GM18868 (cell line): Measurements from ENCODE around the gene ZFTA.
"Not testable (repeated sequence)": the region's sequence is repeated elsewhere in the genome, so short reads cannot be mapped to it uniquely, and the experiment has no call there.

Experiments
- ATAC-seq: cut with Tn5 transposase; IDR thresholded peaks from one replicate; pipeline ENCODE4 v1.9.1; 2021; ENCODE audit warnings: mild to moderate bottlenecking, moderate library complexity; ENCODE audit not compliant: unreplicated experiment

The ZFTA gene

GRCh38 chr11:63768237-63769041 lies at the start of gene ZFTA:
TSS of gene ZFTA (minus strand) at chr11:63768775. CDS start at chr11:63768622, 153 bp downstream.
- ATAC-seq = peak; percentile 57

GRCh38 chr11:63817758-63818498 lies 49.4 kb upstream of the ZFTA start:
- no peak for ATAC-seq

GRCh38 chr11:63816732-63817131 lies 48.2 kb upstream of the ZFTA start:
- ATAC-seq = no peak

GRCh38 chr11:63816166-63816565 lies 47.6 kb upstream of the ZFTA start:
- ATAC-seq = no peak

GRCh38 chr11:63814383-63814736 lies 45.8 kb upstream of the ZFTA start:
- ATAC-seq = no peak

GRCh38 chr11:63813563-63814382 lies 45.2 kb upstream of the ZFTA start:
- ATAC-seq = peak; percentile 38

GRCh38 chr11:63813035-63813562 lies 44.5 kb upstream of the ZFTA start, which contains the start of gene SPINDOC:
TSS of gene SPINDOC (plus strand) at chr11:63813456. CDS start at chr11:63813687, 231 bp downstream.
- peak; percentile 87 for ATAC-seq

- no peak for ATAC-seq
Observed at GRCh38 chr11:63811522-63811921, 42.9 kb upstream of the ZFTA start.

- ATAC-seq = not testable (repeated sequence)
Observed at GRCh38 chr11:63810383-63810782, 41.8 kb upstream of the ZFTA start.

- no peak for ATAC-seq
Observed at GRCh38 chr11:63805844-63806415, 37.4 kb upstream of the ZFTA start.

- ATAC-seq = no peak
Observed at GRCh38 chr11:63804259-63804658, 35.7 kb upstream of the ZFTA start.

GRCh38 chr11:63802637-63803414 lies 34.3 kb upstream of the ZFTA start:
- no peak for ATAC-seq

- ATAC-seq = no peak
Observed at GRCh38 chr11:63800921-63801320, 32.3 kb upstream of the ZFTA start.

- no peak for ATAC-seq
Observed at GRCh38 chr11:63795066-63795465, 26.5 kb upstream of the ZFTA start.

GRCh38 chr11:63793161-63793560 lies 24.6 kb upstream of the ZFTA start:
- no peak for ATAC-seq

GRCh38 chr11:63791495-63792167 lies 23.1 kb upstream of the ZFTA start:
- no peak for ATAC-seq

- no peak for ATAC-seq
Observed at GRCh38 chr11:63785823-63786222, 17.2 kb upstream of the ZFTA start.

- no peak for ATAC-seq
Observed at GRCh38 chr11:63783925-63784592, 15.5 kb upstream of the ZFTA start.

- ATAC-seq = no peak
Observed at GRCh38 chr11:63782749-63783148, 14.2 kb upstream of the ZFTA start.
